A673 (cell line): ENCODE data around the gene ADGRL3. TPM values are rescaled to one million over a fixed set of nuclear protein-coding genes. Genes with fewer than 3 reads are reported as not detected.

Experiments used
- BruUV-seq: library from RNA; stranded (reverse); fragments of 400-500 nt; replicated peaks from 2 replicates; lab custom pipeline; 2021; lab: Mats Ljungman, UMichigan
- CTCF ChIA-PET: fragments of 300-600 bp; sonication (Branson Sonifier 250); formaldehyde crosslinking; loops from one replicate; lab custom pipeline; 2022; ENCODE audit warnings: antibody characterized with exemption; lab: Charles Lee
- POLR2A ChIA-PET: fragments of 300-600 bp; sonication (Branson Sonifier 250); formaldehyde crosslinking; loops from one replicate; lab custom pipeline; 2022; ENCODE audit warnings: antibody characterized with exemption; ENCODE audit not compliant: low non-redundant PET; lab: Charles Lee
- DNase-seq: peaks from one replicate; pipeline ENCODE4 v3.0.0-alpha.2; 2015; ENCODE audit warnings: low spot score
- H3K27ac ChIP-seq: fragments of 200-600 bp; sonication (generic); 2 replicates; pipeline ENCODE4 v1.5.1; 2016; ENCODE audit warnings: mixed run types, low read depth, mild to moderate bottlenecking, mixed read lengths, antibody characterized with exemption, low read length; ENCODE audit not compliant: poor library complexity, severe bottlenecking
- H3K27me3 ChIP-seq: fragments of 200-600 bp; sonication (generic); replicated peaks from 2 replicates; pipeline ENCODE4 v1.6.1; 2017; ENCODE audit warnings: mixed run types, low read depth, mild to moderate bottlenecking, mixed read lengths, antibody characterized with exemption, low read length; ENCODE audit not compliant: insufficient read depth, poor library complexity
- H3K36me3 ChIP-seq: fragments of 200-600 bp; sonication (generic); 2 replicates; pipeline ENCODE4 v1.6.1; 2016; ENCODE audit warnings: mixed run types, mild to moderate bottlenecking, mixed read lengths, antibody characterized with exemption, low read length; ENCODE audit not compliant: insufficient read depth, poor library complexity, severe bottlenecking
- H3K4me1 ChIP-seq: fragments of 200-600 bp; sonication (generic); 2 replicates; pipeline ENCODE4 v1.6.1; 2017; ENCODE audit warnings: mixed run types, mild to moderate bottlenecking, mixed read lengths, antibody characterized with exemption, low read length; ENCODE audit not compliant: insufficient read depth, poor library complexity, severe bottlenecking
- H3K4me3 ChIP-seq: fragments of 200-600 bp; sonication (generic); 2 replicates; pipeline ENCODE4 v1.5.1; 2016; ENCODE audit warnings: low read depth, mixed run types, mild to moderate bottlenecking, mixed read lengths, low read length; ENCODE audit not compliant: poor library complexity, severe bottlenecking
- H3K9me3 ChIP-seq: fragments of 200-600 bp; sonication (generic); 2 replicates; pipeline ENCODE4 v1.6.1; 2016; ENCODE audit warnings: mixed run types, low read depth, mild to moderate bottlenecking, mixed read lengths, antibody characterized with exemption, low read length; ENCODE audit not compliant: poor library complexity, severe bottlenecking
- CTCF ChIP-seq: fragments of 300-800, 200-600 bp; sonication (generic); conservative IDR thresholded peaks from 2 replicates; pipeline ENCODE4 v1.5.1; 2017; ENCODE audit warnings: low read depth, mild to moderate bottlenecking, antibody characterized with exemption, low read length, moderate library complexity, mixed read lengths
- EZH2 ChIP-seq: fragments of 200-600 bp; sonication (generic); IDR thresholded peaks from 2 replicates; pipeline ENCODE4 v1.6.1; 2017; ENCODE audit warnings: borderline replicate concordance, low read depth, mild to moderate bottlenecking, mixed read lengths, antibody characterized with exemption, low read length; ENCODE audit not compliant: poor library complexity, severe bottlenecking
- intact Hi-C: fragments of 100-400 bp; cut with micrococcal nuclease; formaldehyde crosslinking; loops from one replicate; pipeline ENCODE4 v1.10.0; 2022; ENCODE audit not compliant: unreplicated experiment
- total RNA-seq: library from RNA; stranded (reverse); gene quantifications from 2 replicates; pipeline ENCODE4 v1.2.3, GENCODE V29; 2021

The ADGRL3 gene
- total RNA-seq, 1 experiment from 2014 or later = not detected

- intact Hi-C loops = no loop called here
- no TSS peak for BruUV-seq
- ChIA-PET CTCF (no interaction called here), POLR2A (no interaction called here)
- Histone ChIP-seq H3K4me1 (no peaks in the 10 kb centered on the region), H3K4me3 (no peak overlapping the region), H3K27ac (no peak overlapping the region), H3K27me3 (no peaks in the 10 kb centered on the region), H3K36me3 (no peaks in the 10 kb centered on the region), H3K9me3 (no peaks in the 10 kb centered on the region)
- TF ChIP-seq CTCF (no peak), EZH2 (no peak)
- no peak for DNase-seq
These were observed 461.8 kb downstream of the ADGRL3 start for GRCh38 chr4:61661960-61662359.

- intact Hi-C loops = no loop called here
- POLR2A ChIA-PET = no interaction called here
- Histone ChIP-seq H3K36me3 (no peaks in the 10 kb centered on the region), H3K27me3 (no peaks in the 10 kb centered on the region), H3K4me1 (no peaks in the 10 kb centered on the region), H3K4me3 (no peak overlapping the region), H3K27ac (no peak overlapping the region), H3K9me3 (no peaks in the 10 kb centered on the region)
- no peak for TF ChIP-seq CTCF
- no peak for TF ChIP-seq EZH2
- BruUV-seq = no TSS peak
- CTCF ChIA-PET = no interaction called here
- no peak for DNase-seq
These were observed 462.2 kb downstream of the ADGRL3 start for GRCh38 chr4:61662362-61662761.

GRCh38 chr4:61663310-61663709, 463.2 kb downstream of the ADGRL3 start:
- Histone ChIP-seq H3K36me3 (no peaks in the 10 kb centered on the region), H3K4me3 (no peak overlapping the region), H3K9me3 (no peaks in the 10 kb centered on the region), H3K27me3 (no peaks in the 10 kb centered on the region), H3K27ac (no peak overlapping the region), H3K4me1 (no peaks in the 10 kb centered on the region)
- DNase-seq = no peak
- ChIA-PET POLR2A (no interaction called here), CTCF (no interaction called here)
- intact Hi-C loops = no loop called here
- BruUV-seq = no TSS peak
- no peak for TF ChIP-seq EZH2

GRCh38 chr4:61665649-61666048, 465.5 kb downstream of the ADGRL3 start:
- Histone ChIP-seq H3K36me3 (no peaks in the 10 kb centered on the region), H3K27me3 (no peaks in the 10 kb centered on the region), H3K4me3 (no peak overlapping the region), H3K4me1 (no peaks in the 10 kb centered on the region), H3K27ac (no peak overlapping the region), H3K9me3 (no peaks in the 10 kb centered on the region)
- no peak for TF ChIP-seq EZH2
- no peak for TF ChIP-seq CTCF
- intact Hi-C loops = no loop called here
- no peak for DNase-seq
- BruUV-seq = no TSS peak
- ChIA-PET CTCF (no interaction called here), POLR2A (no interaction called here)
